OCI-LY7 (cell line): ENCODE data around the gene GSTK1. TPM values are rescaled to one million over a fixed set of nuclear protein-coding genes. Genes with fewer than 3 reads are reported as not detected.

Experiments
- BruUV-seq: library from RNA; stranded (reverse); fragments of 400-500 nt; replicated peaks from 2 replicates; lab custom pipeline; 2021; lab: Mats Ljungman, UMichigan
- CTCF ChIA-PET: fragments of 300-600 bp; sonication (Branson Sonifier 250); formaldehyde crosslinking; loops from one replicate; lab custom pipeline; 2022; ENCODE audit warnings: antibody characterized with exemption; ENCODE audit not compliant: unreplicated experiment; lab: Charles Lee
- POLR2A ChIA-PET: fragments of 300-600 bp; sonication (Branson Sonifier 250); formaldehyde crosslinking; loops from one replicate; lab custom pipeline; 2022; ENCODE audit warnings: antibody characterized with exemption; lab: Charles Lee
- DNase-seq: peaks from one replicate; pipeline ENCODE4 v3.0.0-alpha.2; 2015; ENCODE audit warnings: low spot score
- H2AFZ ChIP-seq: fragments of 200-600 bp; sonication (generic), shearing (Covaris generic); 2 replicates; pipeline ENCODE4 v1.6.1; 2014; ENCODE audit warnings: mild to moderate bottlenecking, antibody characterized with exemption, low read length, moderate library complexity
- H3K27ac ChIP-seq: fragments of 200-600 bp; sonication (generic); 2 replicates; pipeline ENCODE4 v1.5.1; 2014; ENCODE audit warnings: mixed run types, low read depth, mild to moderate bottlenecking, moderate library complexity, low read length, inconsistent platforms; ENCODE audit not compliant: poor library complexity, severe bottlenecking
- H3K36me3 ChIP-seq: fragments of 200-600 bp; sonication (generic); 2 replicates; pipeline ENCODE4 v1.6.1; 2014; ENCODE audit warnings: mild to moderate bottlenecking, antibody characterized with exemption, low read length, moderate library complexity, mixed read lengths; ENCODE audit not compliant: insufficient read depth
- H3K4me1 ChIP-seq: fragments of 200-600 bp; sonication (generic); 2 replicates; pipeline ENCODE4 v1.5.1; 2014; ENCODE audit warnings: mild to moderate bottlenecking, low read length; ENCODE audit not compliant: insufficient read depth, poor library complexity, severe bottlenecking
- H3K4me2 ChIP-seq: fragments of 200-600 bp; sonication (generic); 2 replicates; pipeline ENCODE4 v1.6.1; 2014; ENCODE audit warnings: mild to moderate bottlenecking, low read length
- H3K4me3 ChIP-seq: fragments of 200-600 bp; sonication (generic); 2 replicates; pipeline ENCODE4 v1.5.1; 2014; ENCODE audit warnings: mild to moderate bottlenecking, low read depth, low read length; ENCODE audit not compliant: poor library complexity, severe bottlenecking
- H3K79me2 ChIP-seq: fragments of 200-600 bp; sonication (generic); 2 replicates; pipeline ENCODE4 v1.6.1; 2016; ENCODE audit warnings: low read depth, mild to moderate bottlenecking, low read length, moderate library complexity, mixed read lengths; ENCODE audit not compliant: insufficient read depth
- H3K9me2 ChIP-seq: fragments of 200-600 bp; sonication (generic); 2 replicates; pipeline ENCODE4 v1.6.1; 2016; ENCODE audit warnings: mild to moderate bottlenecking, low read length, mixed read lengths; ENCODE audit not compliant: insufficient read depth
- H3K9me3 ChIP-seq: fragments of 200-600 bp; sonication (generic); 2 replicates; pipeline ENCODE4 v1.6.1; 2014; ENCODE audit warnings: mild to moderate bottlenecking, mixed run types, low read length, mixed read lengths
- H4K20me1 ChIP-seq: fragments of 200-600 bp; sonication (generic); 2 replicates; pipeline ENCODE4 v1.6.1; 2014; ENCODE audit warnings: mild to moderate bottlenecking, antibody characterized with exemption, low read length, moderate library complexity, mixed read lengths; ENCODE audit not compliant: insufficient read depth
- CTCF ChIP-seq: fragments of 200-600 bp; sonication (generic); conservative IDR thresholded peaks from 2 replicates; pipeline ENCODE4 v1.5.1; 2014; ENCODE audit warnings: mild to moderate bottlenecking, antibody characterized with exemption, low read length, moderate library complexity, mixed read lengths
- EZH2phosphoT487 ChIP-seq: fragments of 200-600 bp; sonication (generic); IDR thresholded peaks from 2 replicates; pipeline ENCODE4 v1.6.1; 2018; ENCODE audit warnings: low read depth, borderline replicate concordance, mild to moderate bottlenecking, mixed run types, antibody characterized with exemption, low read length, moderate library complexity, mixed read lengths
- intact Hi-C: fragments of 100-400 bp; cut with micrococcal nuclease; formaldehyde crosslinking; loops from one replicate; pipeline ENCODE4 v1.10.0; 2022; ENCODE audit not compliant: unreplicated experiment
- total RNA-seq, 2 experiments: library from RNA; depleted of rRNA in 1 of 2; stranded (reverse); fragments of >200 nt in 1 of 2; shearing (Covaris generic) in 1 of 2; gene quantifications; 2 replicates each; pipeline ENCODE4 v1.2.3, GENCODE V29; 2014 to 2022

GSTK1 gene
- total RNA-seq, 2 experiments from 2014 or later: 37.8 to 41.6 TPM

GRCh38 chr7:143214789-143215679 lies 48.2 kb upstream of the GSTK1 start:
- intact Hi-C loops: loop anchor here (1.0 to 10.0 kb wide), 5 partner anchors 207 to 610 kb away; partner anchors contain the start of gene EPHB6
- POLR2A ChIA-PET: interaction anchor here (0.6 to 1.9 kb wide), 5 partner anchors 9 to 204 kb away, joined by 3 to 5 read pairs (median 4); no protein-coding TSS in a partner anchor

GRCh38 chr7:143216151-143216550 lies 47.1 kb upstream of the GSTK1 start:
- H3K9me3 ChIP-seq: no peaks in the 10 kb centered on the region
- H3K9me2 ChIP-seq: no peaks in the 10 kb centered on the region
- intact Hi-C loops: loop anchor here (10.0 kb wide), 1 partner anchor 611 kb away; no protein-coding TSS in a partner anchor
- H4K20me1 ChIP-seq: no peaks in the 10 kb centered on the region
- POLR2A ChIA-PET: interaction anchor here (0.6 to 1.9 kb wide), 4 partner anchors 202 to 472 kb away, joined by 3 to 5 read pairs (median 4); no protein-coding TSS in a partner anchor
- no peak overlapping the region for H3K4me2 ChIP-seq
- no peak for DNase-seq
- CTCF ChIA-PET: interaction anchor here (0.6 to 2.4 kb wide), 5 partner anchors 8 to 211 kb away, joined by 3 to 15 read pairs (median 3); no protein-coding TSS in a partner anchor
- no peak overlapping the region for H3K27ac ChIP-seq
- H3K4me3 ChIP-seq: no peak overlapping the region
- no peaks in the 10 kb centered on the region for H3K4me1 ChIP-seq
- no peak overlapping the region for H2AFZ ChIP-seq
- TF ChIP-seq CTCF (no peak), EZH2phosphoT487 (no peak)
- no peaks in the 10 kb centered on the region for H3K36me3 ChIP-seq
- BruUV-seq: no TSS peak
- no peaks in the 10 kb centered on the region for H3K79me2 ChIP-seq

More at GRCh38 chr7:143214789-143215679, 48.2 kb upstream of the GSTK1 start:
- CTCF ChIA-PET: interaction anchor here (0.5 to 2.4 kb wide), 12 partner anchors 9 to 303 kb away, joined by 3 to 15 read pairs (median 4); no protein-coding TSS in a partner anchor
- no peak for TF ChIP-seq EZH2phosphoT487
- peak; percentile 100 for TF ChIP-seq CTCF
- BruUV-seq: no TSS peak
- Histone ChIP-seq H3K9me3 (no peaks in the 10 kb centered on the region), H4K20me1 (no peaks in the 10 kb centered on the region), H3K4me1 (no peaks in the 10 kb centered on the region), H3K27ac (no peak overlapping the region), H3K36me3 (no peaks in the 10 kb centered on the region), H3K79me2 (no peaks in the 10 kb centered on the region), H3K4me2 (no peak overlapping the region), H2AFZ (no peak overlapping the region), H3K9me2 (no peaks in the 10 kb centered on the region), H3K4me3 (no peak overlapping the region)
- DNase-seq: peak; percentile 89
